Cardiac septum (tissue), 1 donor: Measurements from ENCODE around the gene C8G. TPM values are rescaled to one million over a fixed set of nuclear protein-coding genes. Genes with fewer than 3 reads are reported as not detected.
A peak's percentile ranks its signal among the peaks of the same experiment; 100 is the strongest.

Source experiments
- DNase-seq: peaks from one replicate; pipeline ENCODE4 v3.0.0-alpha.2; 2020; ENCODE audit warnings: low spot score
- intact Hi-C: fragments of 100-400 bp; cut with DNase I; formaldehyde crosslinking; loops from one replicate; pipeline ENCODE4 v1.14.0; 2022
- total RNA-seq: library from RNA; stranded (reverse); fragmentation: NEBNext Ultra II Directional; extraction: Animal tissue kit (Norgen Biotek cat#: 25700); gene quantifications from one replicate; pipeline ENCODE4 v1.2.1, GENCODE V29; 2021
- donor health status: DM: no; HTN: no; CAD: no.

Gene C8G
- total RNA-seq, 1 donor from 2014 or later, result 3.4 TPM

- intact Hi-C loops, result loop anchor here (2.0 kb wide), 2 partner anchors 17 to 23 kb away; partner anchors contain the start of genes LCN12 and PAXX
These were observed 30.6 kb downstream of the C8G start for GRCh38 chr9:136975644-136976043.

GRCh38 chr9:136977223-136977622 is 32.2 kb downstream of the C8G start, which contains the start of gene PTGDS:
Gene PTGDS (plus strand): TSS chr9:136977504. CDS start chr9:136977579, 75 bp downstream.
- intact Hi-C loops, result loop anchor here (2.0 kb wide), 1 partner anchor 16 kb away; the partner anchor contains the start of gene PAXX
- DNase-seq, result peak; percentile 85

More at GRCh38 chr9:136975644-136976043, 30.6 kb downstream of the C8G start:
- DNase-seq, result no peak

GRCh38 chr9:136977649-136978072 is 32.6 kb downstream of the C8G start:
- no peak for DNase-seq
- intact Hi-C loops, result loop anchor here (2.0 kb wide), 1 partner anchor 15 kb away; the partner anchor contains the start of gene PAXX

GRCh38 chr9:136978073-136978864 is 33.2 kb downstream of the C8G start:
- intact Hi-C loops, result no loop called here
- peak; percentile 91 for DNase-seq

- intact Hi-C loops, result no loop called here
- no peak for DNase-seq
These were observed 34.0 kb downstream of the C8G start for GRCh38 chr9:136978865-136979544.

GRCh38 chr9:136979769-136980587 is 34.9 kb downstream of the C8G start:
- intact Hi-C loops, result no loop called here
- DNase-seq, result no peak

GRCh38 chr9:136980669-136981478 is 35.8 kb downstream of the C8G start:
- intact Hi-C loops, result no loop called here
- no peak for DNase-seq

- DNase-seq, result peak; percentile 86
- intact Hi-C loops, result no loop called here
These were observed 36.7 kb downstream of the C8G start for GRCh38 chr9:136981588-136982231.

GRCh38 chr9:136982232-136983051 is 37.4 kb downstream of the C8G start, which contains the start of gene LCNL1:
Gene LCNL1 (plus strand): TSS chr9:136982993. CDS start chr9:136983587, 594 bp downstream.
- no peak for DNase-seq
- intact Hi-C loops, result no loop called here

- no peak for DNase-seq
- intact Hi-C loops, result no loop called here
These were observed 38.1 kb downstream of the C8G start for GRCh38 chr9:136983167-136983566.

GRCh38 chr9:136983656-136984314 is 38.7 kb downstream of the C8G start:
- DNase-seq, result no peak
- intact Hi-C loops, result no loop called here

- intact Hi-C loops, result no loop called here
- DNase-seq, result no peak
These were observed 39.5 kb downstream of the C8G start for GRCh38 chr9:136984464-136985026.

GRCh38 chr9:136985027-136985602 is 40.1 kb downstream of the C8G start:
- DNase-seq, result no peak
- intact Hi-C loops, result no loop called here

GRCh38 chr9:136985853-136986252 is 40.8 kb downstream of the C8G start:
- DNase-seq, result no peak
- intact Hi-C loops, result no loop called here

GRCh38 chr9:136988872-136989271 is 43.8 kb downstream of the C8G start:
- intact Hi-C loops, result no loop called here
- no peak for DNase-seq

GRCh38 chr9:136990242-136990911 is 45.3 kb downstream of the C8G start:
- no peak for DNase-seq
- intact Hi-C loops, result no loop called here
